AG04450 (cell line): ENCODE data around the gene TMX4. TPM values are rescaled to one million over a fixed set of nuclear protein-coding genes. Genes with fewer than 3 reads are reported as not detected.

Experiments used
- CTCF ChIA-PET: fragments of 300-600, 350-600 bp; formaldehyde crosslinking; extraction: SDS; loops from one replicate; lab custom pipeline; 2022; ENCODE audit warnings: antibody characterized with exemption, inconsistent platforms; lab: Charles Lee
- POLR2A ChIA-PET: fragments of 350-600 bp; formaldehyde crosslinking; extraction: SDS; loops from one replicate; lab custom pipeline; 2021; ENCODE audit warnings: antibody characterized with exemption, inconsistent platforms; lab: Yijun Ruan, JAX
- DNase-seq: peaks from one replicate; pipeline ENCODE4 v3.0.0-alpha.2; 2011; ENCODE audit warnings: low read depth, low spot score
- H3K27ac ChIP-seq: one replicate; pipeline ENCODE4 v1.5.1; 2012; ENCODE audit warnings: low read depth, low read length, control low read depth
- H3K27me3 ChIP-seq: one replicate; pipeline ENCODE4 v1.6.0; 2012; ENCODE audit warnings: low read length; ENCODE audit not compliant: control insufficient read depth, insufficient read depth
- H3K4me3 ChIP-seq: 2 replicates; pipeline ENCODE4 v1.5.1; 2011; ENCODE audit warnings: mild to moderate bottlenecking, low read depth, low read length, control low read depth
- H3K9me3 ChIP-seq: 2 replicates; pipeline ENCODE4 v1.5.1; 2012; ENCODE audit warnings: low read length; ENCODE audit not compliant: control insufficient read depth, insufficient read depth
- polyA minus RNA-seq: library from RNA; depleted of rRNA, polyadenylated mRNA; stranded (reverse); fragments of >200 nt; gene quantifications from 2 replicates; pipeline ENCODE4 v1.2.3, GENCODE V29; 2011; rRNA and poly(A)+ RNA removed
- polyA plus RNA-seq: library from polyadenylated mRNA; depleted of rRNA; stranded (reverse); fragments of >200 nt; gene quantifications from 2 replicates; pipeline ENCODE4 v1.2.3, GENCODE V29; 2011; rRNA removed
- TF ChIP-seq, protein P1 (sequence below): IDR thresholded peaks from 2 replicates; pipeline ENCODE4 v1.5.1; 2011; ENCODE audit warnings: low read depth, low read length, control low read depth, inconsistent platforms

Gene TMX4
- polyA plus RNA-seq = 12.8 and 15.6 TPM in 2 replicates
- 10.2 and 13.2 TPM in 2 replicates for polyA minus RNA-seq

- H3K27me3 ChIP-seq = no peaks in the 10 kb centered on the region
- DNase-seq = peak; percentile 82
- TF ChIP-seq, protein P1, sequence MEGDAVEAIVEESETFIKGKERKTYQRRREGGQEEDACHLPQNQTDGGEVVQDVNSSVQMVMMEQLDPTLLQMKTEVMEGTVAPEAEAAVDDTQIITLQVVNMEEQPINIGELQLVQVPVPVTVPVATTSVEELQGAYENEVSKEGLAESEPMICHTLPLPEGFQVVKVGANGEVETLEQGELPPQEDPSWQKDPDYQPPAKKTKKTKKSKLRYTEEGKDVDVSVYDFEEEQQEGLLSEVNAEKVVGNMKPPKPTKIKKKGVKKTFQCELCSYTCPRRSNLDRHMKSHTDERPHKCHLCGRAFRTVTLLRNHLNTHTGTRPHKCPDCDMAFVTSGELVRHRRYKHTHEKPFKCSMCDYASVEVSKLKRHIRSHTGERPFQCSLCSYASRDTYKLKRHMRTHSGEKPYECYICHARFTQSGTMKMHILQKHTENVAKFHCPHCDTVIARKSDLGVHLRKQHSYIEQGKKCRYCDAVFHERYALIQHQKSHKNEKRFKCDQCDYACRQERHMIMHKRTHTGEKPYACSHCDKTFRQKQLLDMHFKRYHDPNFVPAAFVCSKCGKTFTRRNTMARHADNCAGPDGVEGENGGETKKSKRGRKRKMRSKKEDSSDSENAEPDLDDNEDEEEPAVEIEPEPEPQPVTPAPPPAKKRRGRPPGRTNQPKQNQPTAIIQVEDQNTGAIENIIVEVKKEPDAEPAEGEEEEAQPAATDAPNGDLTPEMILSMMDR = peak; percentile 6; the same call in 1 of the 2 replicates
- peak within 1 kb of the TSS; percentile 12 for H3K27ac ChIP-seq
- ChIA-PET CTCF (interaction anchor here (0.6 to 3.4 kb wide), 2 partner anchors 83 to 702 kb away, joined by 5 to 21 read pairs; no protein-coding TSS in a partner anchor), POLR2A (interaction anchor here (0.6 to 1.0 kb wide), 3 partner anchors 19 to 452 kb away, joined by 3 to 10 read pairs (median 3); no protein-coding TSS in a partner anchor)
- H3K9me3 ChIP-seq = no peaks in the 10 kb centered on the region
- H3K4me3 ChIP-seq = peak within 1 kb of the TSS; percentile 81
Measured at GRCh38 chr20:8019246-8019997, at the start of gene TMX4. TMX4 (minus strand) TSS chr20:8019761; CDS start chr20:8019613, 148 bp downstream.

DNA sequence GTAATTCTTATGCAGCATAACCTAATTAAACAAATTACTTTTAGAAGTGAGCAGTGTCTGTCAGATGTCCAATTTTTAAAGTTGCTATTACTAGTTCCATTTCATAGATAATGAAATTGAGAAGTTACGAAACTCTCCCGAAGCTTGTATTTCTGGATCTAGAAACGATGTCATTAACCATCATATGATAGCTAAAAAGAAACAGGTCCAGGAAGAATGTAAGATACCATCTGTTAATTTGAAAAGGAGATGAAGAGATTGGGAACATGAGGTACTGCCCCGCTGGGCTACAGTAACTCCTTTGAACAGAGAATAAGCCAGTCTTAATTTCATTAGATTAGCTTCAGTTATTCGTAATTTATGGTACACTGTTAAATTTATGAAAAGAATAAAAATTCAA lies 47.5 kb upstream of the TMX4 start:
- ChIA-PET POLR2A (no interaction called here), CTCF (interaction anchor here (1.6 kb wide), 1 partner anchor 23 kb away, joined by 8 read pairs; no protein-coding TSS in a partner anchor)
- no peak overlapping the region for H3K27ac ChIP-seq
- TF ChIP-seq, protein P1 = no peak
- no peaks in the 10 kb centered on the region for H3K9me3 ChIP-seq
- no peaks in the 10 kb centered on the region for H3K27me3 ChIP-seq
- H3K4me3 ChIP-seq = no peak overlapping the region
- DNase-seq = no peak

DNA sequence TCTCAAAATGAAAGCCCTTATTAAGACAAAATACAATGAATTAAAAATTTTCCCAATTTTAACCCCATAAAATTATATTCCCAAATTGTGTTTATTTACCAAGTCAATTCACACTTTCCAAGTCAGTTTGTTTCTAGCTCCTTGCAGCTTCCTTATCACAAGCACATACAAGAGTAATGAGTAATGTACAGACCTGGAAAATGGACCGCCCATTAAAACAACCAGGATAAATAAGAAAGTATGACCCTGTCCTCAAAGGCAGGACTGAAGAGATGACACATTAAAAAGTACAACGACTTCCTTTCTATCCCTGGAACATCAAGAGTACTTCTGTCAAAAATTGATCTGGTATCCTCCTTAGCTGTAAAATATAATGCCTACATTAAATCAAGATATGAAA lies 47.1 kb upstream of the TMX4 start:
- CTCF ChIA-PET = interaction anchor here (1.6 kb wide), 1 partner anchor 23 kb away, joined by 8 read pairs; no protein-coding TSS in a partner anchor
- H3K27ac ChIP-seq = no peak overlapping the region
- no peaks in the 10 kb centered on the region for H3K27me3 ChIP-seq
- TF ChIP-seq, protein P1 = no peak
- no peak for DNase-seq
- no peaks in the 10 kb centered on the region for H3K9me3 ChIP-seq
- no peak overlapping the region for H3K4me3 ChIP-seq
- POLR2A ChIA-PET = no interaction called here

DNA sequence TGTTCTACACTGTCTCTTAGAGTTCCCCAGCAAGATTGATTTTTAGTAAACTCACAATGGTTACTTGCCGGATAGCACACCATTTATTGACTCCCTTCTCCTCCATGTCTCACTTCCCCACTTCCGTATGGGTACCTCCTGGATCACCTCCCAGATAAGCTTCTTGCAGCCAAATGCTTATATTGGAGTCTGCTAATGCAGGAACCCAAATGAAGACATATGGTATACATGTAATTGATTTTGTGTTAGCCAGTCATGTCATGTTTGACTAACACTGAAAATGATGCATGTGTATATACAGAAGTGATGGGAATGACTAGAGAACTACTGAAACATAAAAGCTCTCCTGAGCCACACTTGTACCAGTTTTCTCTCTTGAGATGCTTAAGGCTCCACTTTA lies 46.1 kb upstream of the TMX4 start:
- ChIA-PET CTCF (no interaction called here), POLR2A (no interaction called here)
- no peak overlapping the region for H3K4me3 ChIP-seq
- no peak overlapping the region for H3K27ac ChIP-seq
- DNase-seq = no peak
- H3K27me3 ChIP-seq = no peaks in the 10 kb centered on the region
- TF ChIP-seq, protein P1 = no peak
- H3K9me3 ChIP-seq = no peaks in the 10 kb centered on the region

DNA sequence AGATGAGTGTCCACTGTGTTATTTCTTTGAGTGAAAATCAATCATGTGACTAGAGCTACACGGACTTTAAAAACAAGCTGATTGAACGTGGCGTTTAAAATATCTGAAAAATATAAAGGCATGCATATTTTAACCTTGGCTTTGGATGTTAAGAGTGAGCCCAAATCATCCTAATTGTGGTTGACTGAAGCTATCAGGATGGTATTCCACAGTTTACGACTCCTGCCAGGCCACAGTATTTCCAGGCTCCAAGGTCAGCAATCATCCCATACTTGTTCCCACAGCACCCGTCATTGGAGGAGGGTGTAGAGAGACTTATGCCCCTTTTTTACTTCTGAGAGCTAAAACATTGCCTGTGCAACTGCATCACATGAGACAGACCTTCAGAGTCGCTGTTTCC lies 43.2 kb upstream of the TMX4 start:
- ChIA-PET CTCF (interaction anchor here (0.7 to 3.2 kb wide), 9 partner anchors 16 to 659 kb away, joined by 3 to 27 read pairs (median 6); no protein-coding TSS in a partner anchor), POLR2A (no interaction called here)
- Histone ChIP-seq H3K27ac (peak overlapping the region; percentile 65), H3K27me3 (no peaks in the 10 kb centered on the region), H3K4me3 (no peak overlapping the region), H3K9me3 (no peaks in the 10 kb centered on the region)
- DNase-seq = no peak
- TF ChIP-seq, protein P1 = no peak
